K562 (cell line): ENCODE measurements around the gene LMO7. TPM values are rescaled to one million over a fixed set of nuclear protein-coding genes. Genes with fewer than 3 reads are reported as not detected.

Source experiments
- ATAC-seq: fragments of 200-7000 bp; cut with Tn5 transposase; 3 replicates; pipeline ENCODE4 v1.9.1; 2020; ENCODE audit warnings: moderate library complexity
- BruUV-seq: library from RNA; stranded (reverse); fragments of 400-500 nt; replicated peaks from 2 replicates; lab custom pipeline; 2021; lab: Mats Ljungman, UMichigan
- CTCF ChIA-PET: fragments of 300-600 bp; formaldehyde crosslinking; extraction: SDS; loops from one replicate; lab custom pipeline; 2021; ENCODE audit warnings: low intra/inter-chr PET ratio; lab: Yijun Ruan, JAX
- POLR2A ChIA-PET: fragments of 300-600, 350-650 bp; sonication (Branson Sonifier 250); formaldehyde crosslinking; extraction: SDS; loops from one replicate; lab custom pipeline; 2021; ENCODE audit warnings: antibody characterized with exemption, inconsistent platforms; lab: Yijun Ruan, JAX
- DNase-seq, 4 experiments: peaks; one replicate each; pipeline versions ENCODE4 v3.0.0 to v3.0.0-alpha.2; 2011 to 2018; ENCODE audit warnings: low spot score in 3 of 4, mixed read lengths in 3 of 4; ENCODE audit errors: extremely low read depth in 1 of 4
- FAIRE-seq: peaks from 2 replicates; lab custom pipeline; 2011; peaks lifted over from hg19 to GRCh38; lab: Jason Lieb, UNC
- H2AFZ ChIP-seq: 2 replicates; pipeline ENCODE4 v1.6.0; 2011; ENCODE audit warnings: low read depth, low read length, control low read depth, inconsistent platforms
- H3K27ac ChIP-seq: fragments of 200-600 bp; 3 replicates; pipeline ENCODE4 v1.8.0; 2011; ENCODE audit warnings: low read depth, mild to moderate bottlenecking, control low read depth, inconsistent platforms, low read length, moderate library complexity, mixed read lengths; ENCODE audit errors: extremely low read depth
- H3K27me3 ChIP-seq, 2 experiments: fragments of 300-600 bp in 1 of 2; 2 replicates in 1 of 2; 3 replicates in 1 of 2; pipeline versions ENCODE4 v1.6.0 to v1.8.0; 2011; ENCODE audit warnings: inconsistent platforms in 2 of 2, low read length in 2 of 2, mild to moderate bottlenecking in 1 of 2, mixed read lengths in 1 of 2, moderate library complexity in 1 of 2; ENCODE audit not compliant: control insufficient read depth in 2 of 2, insufficient read depth in 2 of 2
- H3K36me3 ChIP-seq: fragments of 300-600 bp; 3 replicates; pipeline ENCODE4 v1.8.0; 2011; ENCODE audit warnings: mild to moderate bottlenecking, low read length, inconsistent platforms; ENCODE audit not compliant: control insufficient read depth, insufficient read depth
- H3K4me1 ChIP-seq, 2 experiments: fragments of 200-600 bp in 1 of 2; replicated peaks in 1 of 2; 2 replicates in 1 of 2; 3 replicates in 1 of 2; pipeline versions ENCODE4 v1.5.1 to v1.8.0; 2011; ENCODE audit warnings: inconsistent platforms in 2 of 2, low read length in 2 of 2, mild to moderate bottlenecking in 1 of 2, mixed read lengths in 1 of 2, moderate library complexity in 1 of 2; ENCODE audit not compliant: control insufficient read depth in 2 of 2, insufficient read depth in 2 of 2
- H3K4me2 ChIP-seq: 2 replicates; pipeline ENCODE4 v1.6.1; 2011; ENCODE audit warnings: low read length, control low read depth, inconsistent platforms, mixed read lengths; ENCODE audit not compliant: insufficient read depth
- H3K4me3 ChIP-seq: fragments of 200-600 bp; sonication (generic), shearing (Covaris generic); 2 replicates; pipeline ENCODE4 v1.5.1; 2016; ENCODE audit warnings: control low read depth, inconsistent platforms
- H3K79me2 ChIP-seq: fragments of 200-600 bp; 3 replicates; pipeline ENCODE4 v1.8.0; 2011; ENCODE audit warnings: low read length, inconsistent platforms; ENCODE audit not compliant: control insufficient read depth, insufficient read depth
- H3K9ac ChIP-seq, 2 experiments: 2 replicates each; pipeline versions ENCODE4 v1.6.0 to v1.6.1; 2011; ENCODE audit warnings: low read depth in 2 of 2, low read length in 2 of 2, control low read depth in 1 of 2, inconsistent platforms in 1 of 2, mild to moderate bottlenecking in 1 of 2, mixed read lengths in 1 of 2; ENCODE audit not compliant: insufficient read depth in 1 of 2
- H3K9me1 ChIP-seq: one replicate; pipeline ENCODE4 v1.6.0; 2011; ENCODE audit warnings: inconsistent platforms, mild to moderate bottlenecking, low read length, moderate library complexity; ENCODE audit not compliant: control insufficient read depth, insufficient read depth
- H3K9me3 ChIP-seq: replicated peaks from 2 replicates; pipeline ENCODE4 v1.5.1; 2011; ENCODE audit warnings: low read depth, low read length, inconsistent platforms; ENCODE audit not compliant: control insufficient read depth, insufficient read depth
- H4K20me1 ChIP-seq: replicated peaks from 2 replicates; pipeline ENCODE4 v1.6.1; 2011; ENCODE audit warnings: low read length, inconsistent platforms, mixed read lengths; ENCODE audit not compliant: control insufficient read depth, insufficient read depth
- CREBBP ChIP-seq: IDR thresholded peaks from one replicate; pipeline ENCODE4 v1.6.1; 2012; ENCODE audit warnings: low read depth, mild to moderate bottlenecking, control low read depth, inconsistent platforms, low read length
- FOXK2 ChIP-seq, 2 experiments: fragments of 450-650 bp; IDR thresholded peaks in 1 of 2; conservative IDR thresholded peaks in 1 of 2; 2 replicates each; pipeline ENCODE4 v1.6.1; 2016; ENCODE audit warnings: low read depth in 2 of 2, mild to moderate bottlenecking in 1 of 2
- NFE2 ChIP-seq: IDR thresholded peaks from 2 replicates; pipeline ENCODE4 v1.6.1; 2014; ENCODE audit warnings: antibody characterized with exemption, low read depth
- NFYB ChIP-seq: IDR thresholded peaks from 2 replicates; pipeline ENCODE4 v1.6.1; 2011; ENCODE audit warnings: mild to moderate bottlenecking, moderate library complexity; ENCODE audit not compliant: insufficient read length; ENCODE audit errors: extremely low read depth
- PTBP1 ChIP-seq: fragments of 200-400 bp; formaldehyde crosslinking; IDR thresholded peaks from 2 replicates; pipeline ENCODE4 v1.6.1; 2017; ENCODE audit warnings: low read depth, low read length
- ZBTB7A ChIP-seq: IDR thresholded peaks from 2 replicates; pipeline ENCODE4 v1.6.1; 2011; ENCODE audit warnings: low read depth, mild to moderate bottlenecking, low read length, moderate library complexity, borderline replicate concordance; ENCODE audit not compliant: control insufficient read depth
- ZSCAN29 ChIP-seq: fragments of 450-650 bp; IDR thresholded peaks from 2 replicates; pipeline ENCODE4 v1.6.1; 2017
- WGBS: fragments of 100-300 bp; shearing (Covaris generic); methylation state at CpG from one replicate; pipeline ENCODE4 v1.1.6; 2016; ENCODE audit warnings: low coverage, mixed read lengths; ENCODE audit not compliant: insufficient coverage; ENCODE audit errors: missing lambda C conversion rate; 5-methylcytosine and 5-hydroxymethylcytosine counted together
- in situ Hi-C: fragments of 300-500 bp; cut with MboI; formaldehyde crosslinking; loops from 4 replicates; pipeline ENCODE4 v1.15.0; 2018; ENCODE audit warnings: inconsistent platforms, mixed read lengths
- intact Hi-C: fragments of 100-400 bp; cut with micrococcal nuclease; formaldehyde crosslinking; loops from 2 replicates; pipeline ENCODE4 v1.14.2; 2022
- polyA plus RNA-seq, 8 experiments: library from polyadenylated mRNA; depleted of rRNA in 4 of 8; stranded (reverse) in 5 of 8; unstranded in 3 of 8; fragments of >200 nt; fragmentation: Nextera tagmentation in 2 of 8; fragmentation: Illumina TruSeq in 1 of 8; extraction: Ambion mirVana in 2 of 8; extraction: Trizol in 1 of 8; gene quantifications; 2 replicates each; pipeline versions ENCODE4 v1.2.1 to v1.2.3, GENCODE V29; 2011 to 2014; ENCODE audit warnings: inconsistent platforms in 1 of 8, missing spikeins in 1 of 8
- total RNA-seq, 7 experiments: library from RNA; depleted of rRNA in 6 of 7; stranded (reverse); fragments of >200 nt in 6 of 7; fragmentation: Illumina TruSeq in 2 of 7; extraction: Trizol in 2 of 7; gene quantifications; 2 replicates each; pipeline versions ENCODE4 v1.2.1 to v1.2.3, GENCODE V29; 2011 to 2021; ENCODE audit warnings: low replicate concordance in 1 of 7
- TF ChIP-seq, protein P1 (sequence below): sonication (generic); formaldehyde crosslinking; IDR thresholded peaks from 2 replicates; pipeline ENCODE4 v1.8.0; 2023; ENCODE audit warnings: mild to moderate bottlenecking, missing genetic modification reagents
- TF ChIP-seq, protein P2 (sequence below): sonication (generic); formaldehyde crosslinking; IDR thresholded peaks from 2 replicates; pipeline ENCODE4 v1.8.0; 2022; ENCODE audit warnings: missing genetic modification reagents, mild to moderate bottlenecking, moderate library complexity, borderline replicate concordance

LMO7 gene
- total and polyA plus RNA-seq, 9 of the 15 experiments (the other 6 are each of a cell fraction or from before 2014, with no cell fraction given), result 0.42 to 4.3 (median 1.7) TPM

DNA sequence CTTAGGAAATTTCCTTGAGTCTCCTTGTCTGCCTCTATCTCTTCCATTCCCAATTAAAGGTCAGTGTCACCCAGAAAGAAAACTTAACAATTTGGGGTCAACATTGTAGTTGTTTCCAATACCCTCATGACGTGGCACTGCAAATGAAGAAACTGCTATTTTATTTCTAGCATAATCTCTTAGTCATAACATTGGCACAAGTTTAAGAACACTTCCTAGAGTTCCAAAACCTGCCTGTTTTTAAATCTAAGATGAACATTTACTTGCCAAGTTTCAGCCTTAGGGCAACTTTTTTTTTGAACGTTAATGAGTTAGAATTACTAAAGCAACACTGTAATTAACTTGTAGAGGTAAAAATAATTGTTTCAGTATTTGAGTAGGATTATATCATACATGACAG, 108.0 kb downstream of the LMO7 start:
- Histone ChIP-seq H2AFZ (no peak overlapping the region), H3K27ac (no peak overlapping the region), H3K79me2 (no peaks in the 10 kb centered on the region), H3K4me3 (no peak overlapping the region), H3K36me3 (no peaks in the 10 kb centered on the region), H3K9me3 (no peaks in the 10 kb centered on the region), H3K9me1 (no peaks in the 10 kb centered on the region), H4K20me1 (no peaks in the 10 kb centered on the region), H3K9ac (no peak overlapping the region)
- FAIRE-seq (no peak), DNase-seq (no peak)
- CTCF ChIA-PET, result no interaction called here
- BruUV-seq, result no TSS peak
- WGBS, result 6% methylated on average over 2 of the region's 2 CpGs
- TF ChIP-seq, protein P1, sequence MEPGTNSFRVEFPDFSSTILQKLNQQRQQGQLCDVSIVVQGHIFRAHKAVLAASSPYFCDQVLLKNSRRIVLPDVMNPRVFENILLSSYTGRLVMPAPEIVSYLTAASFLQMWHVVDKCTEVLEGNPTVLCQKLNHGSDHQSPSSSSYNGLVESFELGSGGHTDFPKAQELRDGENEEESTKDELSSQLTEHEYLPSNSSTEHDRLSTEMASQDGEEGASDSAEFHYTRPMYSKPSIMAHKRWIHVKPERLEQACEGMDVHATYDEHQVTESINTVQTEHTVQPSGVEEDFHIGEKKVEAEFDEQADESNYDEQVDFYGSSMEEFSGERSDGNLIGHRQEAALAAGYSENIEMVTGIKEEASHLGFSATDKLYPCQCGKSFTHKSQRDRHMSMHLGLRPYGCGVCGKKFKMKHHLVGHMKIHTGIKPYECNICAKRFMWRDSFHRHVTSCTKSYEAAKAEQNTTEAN (CRISPR knock-in tag), result no peak
- no peak for TF ChIP-seq NFE2
- TF ChIP-seq, protein P2, sequence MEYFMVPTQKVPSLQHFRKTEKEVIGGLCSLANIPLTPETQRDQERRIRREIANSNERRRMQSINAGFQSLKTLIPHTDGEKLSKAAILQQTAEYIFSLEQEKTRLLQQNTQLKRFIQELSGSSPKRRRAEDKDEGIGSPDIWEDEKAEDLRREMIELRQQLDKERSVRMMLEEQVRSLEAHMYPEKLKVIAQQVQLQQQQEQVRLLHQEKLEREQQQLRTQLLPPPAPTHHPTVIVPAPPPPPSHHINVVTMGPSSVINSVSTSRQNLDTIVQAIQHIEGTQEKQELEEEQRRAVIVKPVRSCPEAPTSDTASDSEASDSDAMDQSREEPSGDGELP, result no peak
- TF ChIP-seq PTBP1, result no peak
- no peak for TF ChIP-seq NFYB
- no peak for TF ChIP-seq ZSCAN29
- no peak for TF ChIP-seq FOXK2 (conservative IDR thresholded peaks at IDR 0.05 in 1 of 2, IDR thresholded peaks at IDR 0.05 in 1 of 2; ENCODE audit: low read depth in 2 of 2)
- TF ChIP-seq CREBBP, result no peak
- no peak for TF ChIP-seq ZBTB7A
- TF ChIP-seq, all 486 proteins: peak for 0
- Histone ChIP-seq H3K4me1 (no peaks in the 10 kb centered on the region), H3K4me2 (no peak overlapping the region), H3K27me3 (no peaks in the 10 kb centered on the region)
- in situ Hi-C loops, result no loop called here
- ATAC-seq, result no peak
- POLR2A ChIA-PET, result no interaction called here
- intact Hi-C loops, result no loop called here
